ENCODE results near the gene ATP9B. TPM values are rescaled to one million over a fixed set of nuclear protein-coding genes. Genes with fewer than 3 reads are reported as not detected.

Gene ATP9B
- polyA plus RNA-seq, 3 donors = 7.2 to 20.3 (median 14.0) TPM

DNA sequence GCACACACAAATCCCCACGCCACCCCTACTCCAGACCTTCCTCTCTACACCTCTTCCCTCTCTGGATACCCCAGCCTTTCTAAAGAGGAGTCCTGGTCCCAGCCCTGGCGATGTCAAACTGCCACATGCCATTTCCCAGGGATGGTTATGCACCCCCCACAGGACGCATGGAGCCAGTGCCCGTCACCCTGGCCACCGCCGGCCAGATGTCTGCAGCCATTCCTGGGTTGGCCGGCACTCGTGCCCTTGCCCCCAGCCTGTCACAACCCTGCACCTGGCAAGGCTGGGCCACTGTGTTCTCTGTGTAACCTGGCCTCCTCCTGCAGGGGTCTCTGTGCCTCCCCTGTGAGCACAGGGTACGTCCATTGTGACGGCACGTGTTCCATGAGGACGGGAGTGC lies 268.4 kb downstream of the ATP9B start:
- H4K20me1 ChIP-seq (ENCODE audit: insufficient read depth, low read length) = no peaks in the 10 kb centered on the region
- H3K4me3 Mint-ChIP-seq = peak overlapping the region in 1 of 2 donors; percentile 43
- peaks cover 21 to 70% of the 10 kb centered on the region in 2 donors for H3K36me3 ChIP-seq (replicated peaks in 1 of 2; ENCODE audit: control insufficient read depth in 1 of 2, insufficient read depth in 2 of 2, low read length in 2 of 2)
- no peak overlapping the region for H3K4me3 ChIP-seq (replicated peaks in 1 of 3; ENCODE audit: low read depth in 2 of 3, low read length in 3 of 3)
- TF ChIP-seq, protein P1, sequence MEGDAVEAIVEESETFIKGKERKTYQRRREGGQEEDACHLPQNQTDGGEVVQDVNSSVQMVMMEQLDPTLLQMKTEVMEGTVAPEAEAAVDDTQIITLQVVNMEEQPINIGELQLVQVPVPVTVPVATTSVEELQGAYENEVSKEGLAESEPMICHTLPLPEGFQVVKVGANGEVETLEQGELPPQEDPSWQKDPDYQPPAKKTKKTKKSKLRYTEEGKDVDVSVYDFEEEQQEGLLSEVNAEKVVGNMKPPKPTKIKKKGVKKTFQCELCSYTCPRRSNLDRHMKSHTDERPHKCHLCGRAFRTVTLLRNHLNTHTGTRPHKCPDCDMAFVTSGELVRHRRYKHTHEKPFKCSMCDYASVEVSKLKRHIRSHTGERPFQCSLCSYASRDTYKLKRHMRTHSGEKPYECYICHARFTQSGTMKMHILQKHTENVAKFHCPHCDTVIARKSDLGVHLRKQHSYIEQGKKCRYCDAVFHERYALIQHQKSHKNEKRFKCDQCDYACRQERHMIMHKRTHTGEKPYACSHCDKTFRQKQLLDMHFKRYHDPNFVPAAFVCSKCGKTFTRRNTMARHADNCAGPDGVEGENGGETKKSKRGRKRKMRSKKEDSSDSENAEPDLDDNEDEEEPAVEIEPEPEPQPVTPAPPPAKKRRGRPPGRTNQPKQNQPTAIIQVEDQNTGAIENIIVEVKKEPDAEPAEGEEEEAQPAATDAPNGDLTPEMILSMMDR (IDR thresholded peaks at IDR 0.05) = no peak
- H3K4me2 ChIP-seq (replicated peaks; ENCODE audit: extremely low read depth, low read length, poor library complexity, severe bottlenecking) = no peak overlapping the region
- H3K27me3 ChIP-seq (ENCODE audit: control insufficient read depth in 2 of 2, insufficient read depth in 2 of 2, low read length in 2 of 2) = no peaks in the 10 kb centered on the region
- no peak overlapping the region for H3K9ac ChIP-seq (ENCODE audit: insufficient read depth, low read length, poor library complexity, severe bottlenecking)
- no peaks in the 10 kb centered on the region for H3K4me1 Mint-ChIP-seq
- peaks cover 6 to 14% (median 12%) of the 10 kb centered on the region in 7 donors for H3K9me3 Mint-ChIP-seq
- no peaks in the 10 kb centered on the region for H3K4me1 ChIP-seq (ENCODE audit: control insufficient read depth in 1 of 2, insufficient read depth in 2 of 2, low read length in 2 of 2)
- peaks cover 6 to 14% of the 10 kb centered on the region in 2 donors for H3K9me3 ChIP-seq (replicated peaks in 1 of 2; ENCODE audit: control insufficient read depth in 1 of 2, insufficient read depth in 1 of 2, low read length in 2 of 2)
- peak overlapping the region in 2 of 7 donors; percentile 23 to 57 for H3K27ac Mint-ChIP-seq
- intact Hi-C loops (cut with micrococcal nuclease) = no loop called here
- H3K36me3 Mint-ChIP-seq = peaks cover 43 to 71% of the 10 kb centered on the region in 2 donors
- DNase-seq = no peak
- no peak overlapping the region for H2AFZ ChIP-seq (ENCODE audit: insufficient read depth, low read depth, low read length, poor library complexity, severe bottlenecking)
- H3K27me3 Mint-ChIP-seq (ENCODE audit: low read depth in 3 of 3) = no peaks in the 10 kb centered on the region
- no peak overlapping the region for H3K27ac ChIP-seq (ENCODE audit: low read depth in 1 of 2, low read length in 2 of 2)
- H3K79me2 ChIP-seq (ENCODE audit: insufficient read depth, low read length) = no peaks in the 10 kb centered on the region
- 98% methylated on average over 12 of the region's 12 CpGs for WGBS (ENCODE audit: insufficient coverage)

DNA sequence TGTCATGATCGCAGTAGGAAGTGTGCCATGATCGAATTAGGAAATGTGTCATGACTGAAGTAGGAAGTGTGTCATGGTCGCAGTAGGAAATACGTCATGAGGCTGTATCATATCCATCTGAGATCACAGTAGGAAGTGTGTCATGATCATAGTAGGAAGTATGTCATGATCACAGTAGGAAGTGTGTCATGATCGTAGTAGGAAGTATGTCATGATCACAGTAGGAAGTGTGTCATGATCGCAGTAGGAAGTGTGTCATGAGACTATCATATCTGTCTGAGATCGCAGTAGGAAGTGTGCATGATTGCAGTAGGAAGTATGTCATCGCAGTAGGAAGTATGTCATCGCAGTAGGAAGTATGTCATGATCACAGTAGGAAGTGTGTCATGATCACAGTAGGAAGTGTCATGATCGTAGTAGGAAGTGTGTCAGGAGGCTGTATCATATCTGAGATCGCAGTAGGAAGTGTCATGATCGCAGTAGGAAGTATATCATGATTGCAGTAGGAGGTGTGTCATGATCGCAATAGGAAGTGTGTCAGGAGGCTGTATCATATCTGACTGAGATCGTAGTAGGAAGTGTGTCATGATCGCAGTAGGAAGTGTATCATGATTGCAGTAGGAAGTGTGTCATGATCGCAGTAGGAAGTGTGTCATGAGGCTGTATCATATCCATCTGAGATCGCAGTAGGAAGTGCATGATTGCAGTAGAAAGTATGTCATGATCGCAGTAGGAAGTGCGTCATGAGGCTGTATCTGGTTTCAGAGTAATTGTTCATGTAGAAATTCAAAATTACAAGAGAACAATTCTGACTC lies 270.1 kb downstream of the ATP9B start:
- Mint-ChIP-seq H3K27me3 (ENCODE audit: low read depth in 3 of 3) (no peaks in the 10 kb centered on the region), H3K9me3 (peaks cover 6 to 14% (median 12%) of the 10 kb centered on the region in 7 donors), H3K4me1 (no peaks in the 10 kb centered on the region), H3K36me3 (peaks cover 42 to 74% of the 10 kb centered on the region in 2 donors), H3K27ac (peak overlapping the region in 4 of 7 donors; percentile 7 to 22 (median 12)), H3K4me3 (no peak overlapping the region)
- Histone ChIP-seq H3K36me3 (replicated peaks in 1 of 2; ENCODE audit: control insufficient read depth in 1 of 2, insufficient read depth in 2 of 2, low read length in 2 of 2) (peaks cover 30 to 72% of the 10 kb centered on the region in 2 donors), H3K9me3 (replicated peaks in 1 of 2; ENCODE audit: control insufficient read depth in 1 of 2, insufficient read depth in 1 of 2, low read length in 2 of 2) (peaks cover 6 to 14% of the 10 kb centered on the region in 2 donors), H3K9ac (ENCODE audit: insufficient read depth, low read length, poor library complexity, severe bottlenecking) (no peak overlapping the region), H3K4me3 (replicated peaks in 1 of 3; ENCODE audit: low read depth in 2 of 3, low read length in 3 of 3) (no peak overlapping the region), H3K27me3 (ENCODE audit: control insufficient read depth in 2 of 2, insufficient read depth in 2 of 2, low read length in 2 of 2) (no peaks in the 10 kb centered on the region), H4K20me1 (ENCODE audit: insufficient read depth, low read length) (no peaks in the 10 kb centered on the region), H3K4me2 (replicated peaks; ENCODE audit: extremely low read depth, low read length, poor library complexity, severe bottlenecking) (no peak overlapping the region), H3K27ac (ENCODE audit: low read depth in 1 of 2, low read length in 2 of 2) (no peak overlapping the region), H3K4me1 (ENCODE audit: control insufficient read depth in 1 of 2, insufficient read depth in 2 of 2, low read length in 2 of 2) (no peaks in the 10 kb centered on the region), H3K79me2 (ENCODE audit: insufficient read depth, low read length) (no peaks in the 10 kb centered on the region), H2AFZ (ENCODE audit: insufficient read depth, low read depth, low read length, poor library complexity, severe bottlenecking) (no peak overlapping the region)
- TF ChIP-seq, protein P1 (IDR thresholded peaks at IDR 0.05) = no peak
- WGBS (ENCODE audit: insufficient coverage) = 86% methylated on average over 18 of the region's 19 CpGs
- DNase-seq = no peak
- intact Hi-C loops (cut with micrococcal nuclease) = no loop called here

Data from CD14-positive monocyte (primary cell).